Progenitor cell of endocrine pancreas (in vitro differentiated cells): Measurements from ENCODE around the gene TGFBR1. TPM values are rescaled to one million over a fixed set of nuclear protein-coding genes. Genes with fewer than 3 reads are reported as not detected.
"Not testable (repeated sequence)": the region's sequence is repeated elsewhere in the genome, so short reads cannot be mapped to it uniquely, and the experiment has no call there.

Experiments
- DNase-seq: peaks from one replicate; pipeline ENCODE4 v3.0.0; 2021; ENCODE audit warnings: low spot score; ENCODE audit not compliant: unreplicated experiment
- H3K27ac Mint-ChIP-seq: 2 replicates; pipeline ENCODE4 v1.8.0; 2021; ENCODE audit warnings: mild to moderate bottlenecking, moderate library complexity, mixed read lengths
- H3K27me3 Mint-ChIP-seq: 2 replicates; pipeline ENCODE4 v1.8.0; 2021; ENCODE audit warnings: mixed read lengths
- H3K36me3 Mint-ChIP-seq: 2 replicates; pipeline ENCODE4 v1.8.0; 2022; ENCODE audit warnings: mixed read lengths; ENCODE audit not compliant: insufficient read depth
- H3K4me1 Mint-ChIP-seq: 2 replicates; pipeline ENCODE4 v1.8.0; 2021; ENCODE audit warnings: low read depth, mixed read lengths
- H3K4me3 Mint-ChIP-seq: 2 replicates; pipeline ENCODE4 v1.8.0; 2021; ENCODE audit warnings: low read depth, mild to moderate bottlenecking, moderate library complexity, mixed read lengths
- H3K9me3 Mint-ChIP-seq: 2 replicates; pipeline ENCODE4 v1.8.0; 2021; ENCODE audit warnings: low read depth, mixed read lengths
- CTCF ChIP-seq: fragments of 200-600 bp; sonication (generic); IDR thresholded peaks from one replicate; pipeline ENCODE4 v1.5.0; 2021; ENCODE audit warnings: antibody characterized with exemption, mild to moderate bottlenecking; ENCODE audit not compliant: unreplicated experiment
- total RNA-seq: library from RNA; stranded (reverse); gene quantifications from 2 replicates; pipeline ENCODE4 v1.2.1, GENCODE V29; 2021

TGFBR1 gene
- total RNA-seq, 1 donor from 2014 or later: 93.8 TPM

- Mint-ChIP-seq H3K27me3 (peaks cover 11% of the 10 kb centered on the region), H3K4me1 (no peaks in the 10 kb centered on the region), H3K9me3 (peaks cover 6% of the 10 kb centered on the region), H3K27ac (no peak overlapping the region), H3K36me3 (no peaks in the 10 kb centered on the region), H3K4me3 (no peak overlapping the region)
- no peak for DNase-seq
- no peak for TF ChIP-seq CTCF
Measured at GRCh38 chr9:99093492-99093791, 11.5 kb upstream of the TGFBR1 start.

- H3K4me1 Mint-ChIP-seq: no peaks in the 10 kb centered on the region
- TF ChIP-seq CTCF: no peak
- H3K4me3 Mint-ChIP-seq: no peak overlapping the region
- H3K9me3 Mint-ChIP-seq: peaks cover 7% of the 10 kb centered on the region
- no peak for DNase-seq
- H3K36me3 Mint-ChIP-seq: no peaks in the 10 kb centered on the region
- H3K27me3 Mint-ChIP-seq: peaks cover 11% of the 10 kb centered on the region
- no peak overlapping the region for H3K27ac Mint-ChIP-seq
Measured at GRCh38 chr9:99095565-99095964, 9.3 kb upstream of the TGFBR1 start.

- Mint-ChIP-seq H3K4me3 (no peak overlapping the region), H3K4me1 (no peaks in the 10 kb centered on the region), H3K9me3 (peaks cover 7% of the 10 kb centered on the region), H3K27ac (no peak overlapping the region), H3K27me3 (peaks cover 11% of the 10 kb centered on the region), H3K36me3 (no peaks in the 10 kb centered on the region)
- DNase-seq: no peak
- TF ChIP-seq CTCF: no peak
Measured at GRCh38 chr9:99096409-99096808, 8.5 kb upstream of the TGFBR1 start.

- H3K4me3 Mint-ChIP-seq, H3K9me3 Mint-ChIP-seq, DNase-seq, H3K36me3 Mint-ChIP-seq, H3K27ac Mint-ChIP-seq: not testable (repeated sequence)
- Mint-ChIP-seq H3K4me1 (peaks cover 17% of the 10 kb centered on the region), H3K27me3 (peaks cover 28% of the 10 kb centered on the region)
Measured at GRCh38 chr9:99099806-99100585, 4.9 kb upstream of the TGFBR1 start.

GRCh38 chr9:99101271-99101670, 3.6 kb upstream of the TGFBR1 start:
- peaks cover 21% of the 10 kb centered on the region for H3K27me3 Mint-ChIP-seq
- no peak overlapping the region for H3K4me3 Mint-ChIP-seq
- no peaks in the 10 kb centered on the region for H3K36me3 Mint-ChIP-seq
- peaks cover 21% of the 10 kb centered on the region for H3K4me1 Mint-ChIP-seq
- H3K9me3 Mint-ChIP-seq: peaks cover 7% of the 10 kb centered on the region
- no peak overlapping the region for H3K27ac Mint-ChIP-seq
- TF ChIP-seq CTCF: no peak
- DNase-seq: no peak

GRCh38 chr9:99101812-99102211, 3.1 kb upstream of the TGFBR1 start:
- Mint-ChIP-seq H3K27ac (no peak overlapping the region), H3K4me1 (peaks cover 24% of the 10 kb centered on the region), H3K9me3 (peaks cover 7% of the 10 kb centered on the region), H3K36me3 (no peaks in the 10 kb centered on the region), H3K4me3 (no peak overlapping the region), H3K27me3 (peaks cover 17% of the 10 kb centered on the region)
- no peak for DNase-seq
- TF ChIP-seq CTCF: no peak
